GM19351 (cell line): ENCODE data around the gene SHROOM3.

Source experiments
- ATAC-seq: cut with Tn5 transposase; IDR thresholded peaks from one replicate; pipeline ENCODE4 v1.9.1; 2021; ENCODE audit warnings: mild to moderate bottlenecking, moderate library complexity; ENCODE audit not compliant: unreplicated experiment

SHROOM3 gene

GRCh38 chr4:76799140-76799539, 364.1 kb downstream of the SHROOM3 start:
- no peak for ATAC-seq

DNA sequence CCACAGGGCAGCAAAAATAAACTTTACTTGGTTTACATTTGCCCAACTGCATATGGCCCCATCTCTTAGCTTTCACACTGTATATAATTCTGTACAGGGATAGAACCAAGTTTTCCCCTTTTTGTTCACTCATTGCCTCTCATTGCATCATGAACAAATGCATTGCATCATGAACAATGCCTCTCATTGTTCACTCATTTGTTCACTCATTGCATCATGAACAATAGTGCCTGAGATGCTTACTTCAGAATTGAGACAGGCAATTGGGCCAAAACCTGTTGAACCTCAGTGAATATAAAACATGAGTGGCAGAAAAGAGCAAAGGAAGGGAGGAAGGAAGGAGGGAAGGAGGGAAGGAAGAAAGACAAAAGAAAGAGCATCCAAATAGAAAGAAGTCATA, 364.7 kb downstream of the SHROOM3 start:
- no peak for ATAC-seq

- ATAC-seq: peak; percentile 61
These were observed 365.9 kb downstream of the SHROOM3 start for GRCh38 chr4:76800902-76801301.

- no peak for ATAC-seq
These were observed 366.7 kb downstream of the SHROOM3 start for GRCh38 chr4:76801621-76802235.

GRCh38 chr4:76802236-76803021, 367.4 kb downstream of the SHROOM3 start:
- no peak for ATAC-seq

DNA sequence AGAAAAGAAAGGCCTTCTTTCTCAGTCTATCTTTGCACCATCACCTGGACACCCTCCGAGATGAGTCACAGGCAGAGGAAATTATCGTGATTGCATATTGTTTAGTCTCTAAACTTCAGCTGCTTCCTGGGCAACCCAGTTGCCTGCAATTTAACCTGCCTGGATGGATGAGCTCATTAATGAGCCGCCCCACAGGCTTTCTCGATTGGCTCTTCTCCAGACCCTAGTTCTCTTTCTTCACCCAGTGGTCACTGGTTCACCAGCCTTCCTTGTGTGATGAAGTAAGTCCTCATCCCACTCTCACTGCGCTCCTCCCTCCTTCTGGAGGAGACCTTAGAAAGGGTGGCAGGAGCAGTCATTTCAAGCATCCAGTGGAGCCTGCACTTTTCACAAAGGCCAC, 368.5 kb downstream of the SHROOM3 start:
- no peak for ATAC-seq

- ATAC-seq: no peak
These were observed 369.1 kb downstream of the SHROOM3 start for GRCh38 chr4:76804096-76804495.

GRCh38 chr4:76806346-76806745, 371.3 kb downstream of the SHROOM3 start:
- ATAC-seq: no peak

- ATAC-seq: no peak
These were observed 371.7 kb downstream of the SHROOM3 start for GRCh38 chr4:76806757-76807156.

GRCh38 chr4:76809594-76810305, 374.7 kb downstream of the SHROOM3 start:
- ATAC-seq: no peak

DNA sequence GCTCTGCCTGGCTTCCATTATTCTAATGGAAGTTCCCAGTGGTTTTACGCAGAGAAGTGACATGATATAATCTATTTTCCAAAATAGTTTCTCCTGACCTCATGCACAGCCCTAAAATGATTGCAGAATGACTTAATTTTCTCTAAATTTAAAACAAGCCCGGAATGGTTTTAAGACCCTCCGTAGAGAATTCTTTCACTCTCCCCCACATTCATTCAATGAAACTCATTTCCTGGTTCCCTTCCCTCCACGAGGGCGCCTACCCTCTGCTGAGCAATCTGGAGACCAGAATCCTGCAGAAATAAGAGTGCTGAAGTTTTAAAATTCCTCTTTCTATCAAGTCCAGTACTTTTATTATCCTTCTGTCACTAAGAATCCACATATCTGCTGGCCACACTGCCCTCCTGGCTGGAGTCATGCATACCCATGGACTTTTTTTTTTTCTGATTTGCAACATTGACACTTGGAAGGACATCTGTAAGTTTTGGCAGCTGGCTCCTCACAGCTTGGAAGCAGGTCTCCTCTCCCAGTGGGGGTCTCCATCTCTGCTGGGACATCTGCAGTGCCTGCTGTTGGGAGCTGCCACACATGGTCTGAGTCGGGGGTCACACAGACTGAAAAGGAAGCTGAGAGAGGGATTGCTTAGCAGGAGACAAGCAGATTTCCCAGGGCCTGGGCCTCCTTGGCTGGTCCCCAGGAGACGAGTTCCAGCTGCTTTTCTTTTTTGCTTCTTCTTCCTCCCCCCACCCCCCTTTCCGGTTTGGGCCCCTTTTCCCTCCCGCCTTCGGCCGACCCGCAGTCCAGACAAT, 376.8 kb downstream of the SHROOM3 start:
- ATAC-seq: no peak

GRCh38 chr4:76813070-76813469, 378.0 kb downstream of the SHROOM3 start:
- ATAC-seq: no peak

GRCh38 chr4:76821641-76822040, 386.6 kb downstream of the SHROOM3 start:
- ATAC-seq: no peak

DNA sequence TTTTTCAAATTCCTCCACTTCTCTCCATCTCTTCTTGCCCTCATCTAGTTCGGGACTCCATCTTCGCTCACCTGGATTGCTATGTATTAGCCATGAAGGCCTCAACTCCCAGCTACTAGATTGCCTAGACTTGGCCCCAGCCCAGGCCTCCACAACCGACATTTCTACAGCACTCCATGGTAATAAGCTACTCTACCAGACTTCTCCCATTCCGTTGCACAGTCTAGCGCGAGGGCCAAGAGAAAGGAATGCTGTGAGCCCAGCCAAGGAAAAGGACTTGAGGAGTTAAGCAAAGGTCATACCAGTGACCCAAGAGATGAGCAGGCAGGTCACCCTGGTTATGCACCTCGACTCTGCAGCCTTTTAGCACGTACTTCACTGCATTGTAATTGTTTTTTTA, 387.3 kb downstream of the SHROOM3 start:
- no peak for ATAC-seq

- no peak for ATAC-seq
These were observed 388.5 kb downstream of the SHROOM3 start for GRCh38 chr4:76823495-76823894.

DNA sequence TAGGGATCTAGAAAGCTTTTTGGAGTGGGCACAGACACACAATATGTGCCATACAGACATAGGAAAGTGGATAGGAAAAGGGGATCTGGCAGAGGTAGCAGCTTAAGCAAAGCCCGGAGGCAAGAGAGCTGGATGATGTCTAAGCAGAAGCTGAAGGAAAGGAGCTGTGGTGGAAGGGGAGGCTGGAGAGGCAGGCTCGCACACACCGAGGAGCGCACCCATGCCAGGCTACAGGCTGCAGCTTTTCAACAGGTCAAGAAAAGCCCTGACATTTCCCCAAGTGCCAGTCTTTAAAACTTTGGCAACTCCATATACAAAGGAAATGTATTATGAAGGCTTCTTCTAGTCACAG, 395.6 kb downstream of the SHROOM3 start:
- ATAC-seq: no peak

DNA sequence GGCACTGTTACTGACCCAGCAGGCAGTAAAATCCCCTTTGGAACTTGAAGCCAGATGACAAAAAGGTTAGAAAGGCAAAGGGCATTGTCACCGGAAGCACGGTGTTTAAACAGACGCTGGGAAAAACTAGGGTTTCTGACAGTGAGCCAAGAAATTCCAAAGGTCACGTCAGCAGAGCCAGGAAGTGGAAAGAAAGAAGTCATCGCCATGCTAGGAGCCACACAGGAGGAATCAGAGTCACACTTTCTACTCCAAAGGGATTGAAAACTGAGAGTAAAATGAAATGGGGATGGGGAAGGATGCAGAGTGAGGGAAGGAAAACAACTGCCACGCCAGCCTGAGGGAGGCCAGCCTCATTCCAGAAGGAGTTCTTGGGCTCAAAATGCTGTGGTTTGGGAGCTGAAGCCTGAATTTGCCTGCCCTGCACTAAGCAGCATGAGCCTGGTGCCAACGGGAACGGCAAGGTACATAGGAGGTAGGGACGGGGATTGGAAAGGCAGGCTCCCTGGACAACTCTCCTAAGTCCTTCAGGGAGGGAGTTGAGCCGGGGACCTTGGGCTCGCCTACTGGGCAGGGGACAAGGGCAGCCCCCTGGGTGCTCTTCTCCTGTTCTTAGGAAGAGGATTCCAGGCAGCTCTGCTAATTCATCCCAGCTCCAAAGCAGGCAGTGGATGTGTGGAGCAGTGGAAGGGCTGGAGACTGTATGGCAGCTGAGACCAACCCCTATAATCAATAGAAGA, 396.1 kb downstream of the SHROOM3 start:
- no peak for ATAC-seq

GRCh38 chr4:76831711-76832373, 396.8 kb downstream of the SHROOM3 start:
- no peak for ATAC-seq
